Esophagus muscularis mucosa (tissue), 3 donors: ENCODE measurements around the gene OBP2B.
"Not testable (repeated sequence)": the region's sequence is repeated elsewhere in the genome, so short reads cannot be mapped to it uniquely, and the experiment has no call there.

Experiments used
- POLR2AphosphoS5 ChIP-seq, 2 donors: sonication (generic); formaldehyde crosslinking; IDR thresholded peaks; one replicate each; pipeline ENCODE4 v1.6.1; 2017; ENCODE audit warnings: antibody characterized with exemption in 2 of 2
- TF ChIP-seq, protein P1 (sequence below), 3 experiments: fragments of 200-600 bp in 2 of 3; fragments of 450-650 bp in 1 of 3; sonication (generic) in 2 of 3; IDR thresholded peaks; one replicate each; pipeline ENCODE4 v1.5.1; 2017 to 2019; ENCODE audit warnings: antibody characterized with exemption in 3 of 3, mild to moderate bottlenecking in 2 of 3, moderate library complexity in 1 of 3

DNA sequence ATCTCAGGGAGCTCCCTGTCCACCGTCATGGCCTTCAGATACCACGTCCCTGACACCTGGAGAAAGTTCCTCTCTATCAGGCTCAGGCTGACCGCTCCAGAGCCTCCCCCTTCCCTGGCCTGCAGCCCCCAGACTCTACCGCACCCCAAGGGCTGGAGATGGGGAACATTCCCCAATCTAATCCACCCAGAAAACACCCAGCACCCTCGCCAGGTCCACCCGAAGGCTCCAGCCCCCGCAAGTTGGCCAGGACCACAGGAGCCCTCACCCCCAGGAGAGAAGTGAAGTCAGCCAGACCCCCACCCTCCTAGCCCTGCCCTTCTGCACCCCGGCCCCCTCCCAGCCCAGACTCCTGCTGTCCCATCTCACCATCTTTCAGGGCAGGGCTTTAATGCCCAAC is 18.9 kb upstream of the OBP2B start:
- TF ChIP-seq, protein P1, sequence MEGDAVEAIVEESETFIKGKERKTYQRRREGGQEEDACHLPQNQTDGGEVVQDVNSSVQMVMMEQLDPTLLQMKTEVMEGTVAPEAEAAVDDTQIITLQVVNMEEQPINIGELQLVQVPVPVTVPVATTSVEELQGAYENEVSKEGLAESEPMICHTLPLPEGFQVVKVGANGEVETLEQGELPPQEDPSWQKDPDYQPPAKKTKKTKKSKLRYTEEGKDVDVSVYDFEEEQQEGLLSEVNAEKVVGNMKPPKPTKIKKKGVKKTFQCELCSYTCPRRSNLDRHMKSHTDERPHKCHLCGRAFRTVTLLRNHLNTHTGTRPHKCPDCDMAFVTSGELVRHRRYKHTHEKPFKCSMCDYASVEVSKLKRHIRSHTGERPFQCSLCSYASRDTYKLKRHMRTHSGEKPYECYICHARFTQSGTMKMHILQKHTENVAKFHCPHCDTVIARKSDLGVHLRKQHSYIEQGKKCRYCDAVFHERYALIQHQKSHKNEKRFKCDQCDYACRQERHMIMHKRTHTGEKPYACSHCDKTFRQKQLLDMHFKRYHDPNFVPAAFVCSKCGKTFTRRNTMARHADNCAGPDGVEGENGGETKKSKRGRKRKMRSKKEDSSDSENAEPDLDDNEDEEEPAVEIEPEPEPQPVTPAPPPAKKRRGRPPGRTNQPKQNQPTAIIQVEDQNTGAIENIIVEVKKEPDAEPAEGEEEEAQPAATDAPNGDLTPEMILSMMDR (IDR thresholded peaks at IDR 0.05), result not testable (repeated sequence)
- not testable (repeated sequence) for TF ChIP-seq POLR2AphosphoS5 (IDR thresholded peaks at IDR 0.05)
